ENCODE results near the gene MBTPS1.

DNA sequence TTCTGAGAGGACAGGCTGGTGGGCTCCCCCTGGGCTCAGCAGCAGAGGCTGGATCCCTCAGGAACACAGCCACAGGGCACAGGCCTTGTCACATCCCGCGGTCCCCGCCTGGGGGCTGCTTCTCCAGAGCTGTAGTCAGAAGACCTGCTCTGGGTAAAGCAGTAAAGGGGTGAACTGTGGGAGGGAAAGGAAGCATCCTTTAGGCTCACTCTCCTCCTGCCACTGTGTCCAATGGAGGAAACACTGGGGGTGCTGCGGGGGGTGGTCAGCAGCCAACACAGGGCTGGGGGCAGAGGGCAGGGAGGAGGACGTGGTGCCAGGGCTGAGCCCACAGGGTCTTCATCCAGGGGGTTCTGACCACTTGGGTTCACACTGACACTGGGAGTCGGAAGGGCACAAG is 69.1 kb downstream of the MBTPS1 start:
- TF ChIP-seq POLR2A (IDR thresholded peaks at IDR 0.05; ENCODE audit: low read depth, low read length), result no peak
- no peak for TF ChIP-seq POLR2AphosphoS5 (IDR thresholded peaks at IDR 0.05; ENCODE audit: low read depth, low read length)
